ENCODE results near the gene CCNC.

GRCh38 chr6:99611148-99611547, 42.7 kb upstream of the CCNC start:
- TF ChIP-seq CTCF (IDR thresholded peaks at IDR 0.05) (no peak), POLR2A (IDR thresholded peaks at IDR 0.05) (no peak)
